ENCODE measurements around the gene GALNT10. TPM values are rescaled to one million over a fixed set of nuclear protein-coding genes. Genes with fewer than 3 reads are reported as not detected.

GALNT10 gene
- total and polyA plus RNA-seq, 2 of the 8 experiments (the other 6 are each of a cell fraction or from before 2014, with no cell fraction given), result 4.6 to 15.5 TPM

DNA sequence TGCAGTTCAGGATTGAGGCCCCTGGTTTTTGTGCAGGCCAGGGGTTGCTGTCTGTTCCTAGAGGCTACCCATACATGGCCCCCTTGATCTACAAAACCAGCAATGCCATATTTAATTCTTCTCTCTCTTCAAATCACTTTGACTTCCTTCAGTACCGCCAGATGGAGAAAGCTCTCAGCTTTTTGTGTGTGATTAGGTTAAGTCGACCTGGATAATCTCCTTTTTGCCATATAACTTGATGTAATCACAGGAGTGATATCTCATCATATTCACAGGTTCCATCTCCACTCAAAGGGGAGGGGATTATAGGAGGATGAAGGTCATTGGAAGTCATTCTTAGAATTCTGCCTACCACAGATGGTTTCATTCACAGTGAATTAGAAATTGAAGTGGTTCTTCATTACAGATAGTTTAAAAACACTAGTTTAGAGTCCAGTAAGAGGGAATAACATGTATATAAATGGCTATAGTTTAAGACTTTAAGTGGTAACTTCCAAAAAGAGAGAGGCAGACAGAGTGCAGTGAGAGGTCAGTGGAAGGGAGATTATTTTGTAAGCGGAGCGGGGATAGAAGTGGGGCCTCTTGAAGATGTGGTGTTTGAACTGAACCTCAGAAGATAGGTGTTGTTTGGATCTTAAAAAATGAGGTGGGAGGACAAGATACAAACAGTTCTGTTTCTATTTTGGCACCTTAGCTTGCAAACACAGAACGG lies 85.9 kb downstream of the GALNT10 start (continued):
- no peak for TF ChIP-seq CHD7 (IDR thresholded peaks at IDR 0.05; ENCODE audit: insufficient replicate concordance, low read length)
- no peak for TF ChIP-seq CTCF (IDR thresholded peaks at IDR 0.05; ENCODE audit: control extremely low read depth in 1 of 3, insufficient read depth in 1 of 3, low read depth in 1 of 3, low read length in 3 of 3)
- TF ChIP-seq YY1 (IDR thresholded peaks at IDR 0.05; ENCODE audit: low read depth, low read length), result no peak
- no peak for TF ChIP-seq EZH2 (IDR thresholded peaks at IDR 0.05; ENCODE audit: low read depth, low read length, severe bottlenecking)
- TF ChIP-seq ZNF274 (IDR thresholded peaks at IDR 0.05; ENCODE audit: borderline replicate concordance, extremely low read depth, low read length), result no peak
- no peak for TF ChIP-seq RXRA (IDR thresholded peaks at IDR 0.05; ENCODE audit: insufficient read depth, low read depth, low read length)
- TF ChIP-seq SUZ12 (IDR thresholded peaks at IDR 0.05; ENCODE audit: low read length), result no peak
